Activated CD4-positive, alpha-beta T cell treated with anti-CD3 and anti-CD28 coated beads for 24 hours (primary cell): ENCODE results near the gene STX16.

Source experiments
- DNase-seq, 2 donors: peaks; one replicate each; pipeline ENCODE4 v3.0.0-alpha.2; 2020; ENCODE audit warnings: low read depth in 2 of 2

The STX16 gene

GRCh38 chr20:58650776-58651558, at the start of gene STX16:
TSS of gene STX16 (plus strand) at chr20:58651283. CDS start at chr20:58652007, 724 bp downstream.
- peak; percentile 79 to 84 for DNase-seq

GRCh38 chr20:58602124-58602523, 49.0 kb upstream of the STX16 start:
- DNase-seq, result no peak

- no peak for DNase-seq
Observed at GRCh38 chr20:58603721-58604120, 47.4 kb upstream of the STX16 start.

- no peak for DNase-seq
Observed at GRCh38 chr20:58604128-58604881, 46.8 kb upstream of the STX16 start.

GRCh38 chr20:58605292-58606065, 45.6 kb upstream of the STX16 start:
- no peak for DNase-seq

GRCh38 chr20:58606184-58606583, 44.9 kb upstream of the STX16 start:
- no peak for DNase-seq

GRCh38 chr20:58608096-58608840, 42.8 kb upstream of the STX16 start:
- no peak for DNase-seq

- DNase-seq, result no peak
Observed at GRCh38 chr20:58609026-58609425, 42.1 kb upstream of the STX16 start.

GRCh38 chr20:58610071-58610800, 40.8 kb upstream of the STX16 start:
- DNase-seq, result no peak

- no peak for DNase-seq
Observed at GRCh38 chr20:58610811-58611210, 40.3 kb upstream of the STX16 start.

- no peak for DNase-seq
Observed at GRCh38 chr20:58611236-58612030, 39.6 kb upstream of the STX16 start.

GRCh38 chr20:58612121-58612691, 38.9 kb upstream of the STX16 start:
- DNase-seq, result no peak

- no peak for DNase-seq
Observed at GRCh38 chr20:58613061-58613854, 37.8 kb upstream of the STX16 start.

- DNase-seq, result no peak
Observed at GRCh38 chr20:58614366-58614765, 36.7 kb upstream of the STX16 start.

- no peak for DNase-seq
Observed at GRCh38 chr20:58614984-58615760, 35.9 kb upstream of the STX16 start.

- DNase-seq, result no peak
Observed at GRCh38 chr20:58616411-58616810, 34.7 kb upstream of the STX16 start.

GRCh38 chr20:58617158-58617557, 33.9 kb upstream of the STX16 start:
- DNase-seq, result no peak
